GM12878 (cell line): ENCODE results near the gene IGLON5. TPM values are rescaled to one million over a fixed set of nuclear protein-coding genes. Genes with fewer than 3 reads are reported as not detected.

Experiments used
- ATAC-seq: fragments of 200-7000 bp; cut with Tn5 transposase; 3 replicates; pipeline ENCODE4 v1.9.1; 2020; ENCODE audit warnings: mild to moderate bottlenecking, moderate library complexity
- BruUV-seq: library from RNA; stranded (reverse); fragments of 400-500 nt; replicated peaks from 2 replicates; lab custom pipeline; 2021; lab: Mats Ljungman, UMichigan
- CTCF ChIA-PET: fragments of 300-600 bp; sonication (Branson Sonifier 250); formaldehyde crosslinking; extraction: SDS; loops from one replicate; lab custom pipeline; 2021; ENCODE audit warnings: inconsistent platforms; lab: Yijun Ruan, JAX
- POLR2A ChIA-PET: fragments of 350-600 bp; formaldehyde crosslinking; extraction: SDS; loops from one replicate; lab custom pipeline; 2021; ENCODE audit warnings: inconsistent platforms; lab: Charles Lee
- RAD21 ChIA-PET: fragments of 300-600 bp; sonication (Branson Sonifier 250); formaldehyde crosslinking; loops from one replicate; lab custom pipeline; 2023; ENCODE audit warnings: antibody characterized with exemption; ENCODE audit not compliant: unreplicated experiment; lab: Charles Lee
- SMC1A ChIA-PET: fragments of 300-600 bp; sonication (Branson Sonifier 250); formaldehyde crosslinking; loops from one replicate; lab custom pipeline; 2023; ENCODE audit not compliant: unreplicated experiment, uncharacterized antibody; lab: Charles Lee
- DNase-seq: peaks from one replicate; pipeline ENCODE4 v3.0.0-alpha.2; 2011; ENCODE audit warnings: low read depth, low spot score
- FAIRE-seq: peaks from 3 replicates; lab custom pipeline; 2011; peaks lifted over from hg19 to GRCh38; lab: Jason Lieb, UNC
- H2AFZ ChIP-seq: 2 replicates; pipeline ENCODE4 v1.6.0; 2011; ENCODE audit warnings: low read depth, low read length, control low read depth; ENCODE audit not compliant: control insufficient read depth
- H3K27ac ChIP-seq: 2 replicates; pipeline ENCODE4 v1.5.1; 2011; ENCODE audit warnings: control low read depth; ENCODE audit not compliant: control insufficient read depth, insufficient read depth
- H3K27me3 ChIP-seq, 2 experiments: replicated peaks in 1 of 2; 2 replicates each; pipeline versions ENCODE4 v1.6.0 to v1.6.1; 2011; ENCODE audit warnings: low read length in 1 of 2; ENCODE audit not compliant: control insufficient read depth in 2 of 2, insufficient read depth in 2 of 2
- H3K36me3 ChIP-seq, 2 experiments: 2 replicates each; pipeline ENCODE4 v1.5.1; 2011; ENCODE audit warnings: low read length in 1 of 2; ENCODE audit not compliant: control insufficient read depth in 2 of 2, insufficient read depth in 2 of 2
- H3K4me1 ChIP-seq: 2 replicates; pipeline ENCODE4 v1.6.1; 2011; ENCODE audit warnings: mild to moderate bottlenecking, low read length, moderate library complexity, mixed read lengths; ENCODE audit not compliant: control insufficient read depth, insufficient read depth
- H3K4me2 ChIP-seq: 2 replicates; pipeline ENCODE4 v1.6.0; 2011; ENCODE audit warnings: control low read depth; ENCODE audit not compliant: control insufficient read depth, insufficient read depth
- H3K4me3 ChIP-seq: fragments of 200-600 bp; sonication (generic); 2 replicates; pipeline ENCODE4 v1.5.1; 2016
- H3K79me2 ChIP-seq: 2 replicates; pipeline ENCODE4 v1.6.0; 2011; ENCODE audit warnings: low read length; ENCODE audit not compliant: control insufficient read depth, insufficient read depth
- H3K9ac ChIP-seq: 2 replicates; pipeline ENCODE4 v1.8.0; 2011; ENCODE audit warnings: low read length, control low read depth, mixed read lengths; ENCODE audit not compliant: control insufficient read depth, insufficient read depth
- H3K9me3 ChIP-seq: replicated peaks from 3 replicates; pipeline ENCODE4 v1.5.1; 2011; ENCODE audit warnings: mild to moderate bottlenecking, low read length; ENCODE audit not compliant: control insufficient read depth, insufficient read depth
- H4K20me1 ChIP-seq: 2 replicates; pipeline ENCODE4 v1.6.0; 2011; ENCODE audit not compliant: control insufficient read depth, insufficient read depth
- BHLHE40 ChIP-seq, 2 experiments: fragments of 450-650 bp in 1 of 2; IDR thresholded peaks; 2 replicates each; pipeline ENCODE4 v1.6.1; 2011 to 2017; ENCODE audit warnings: low read depth in 2 of 2, borderline replicate concordance in 1 of 2, improper control_type of control experiment in 1 of 2, low read length in 1 of 2, mild to moderate bottlenecking in 1 of 2
- KLF5 ChIP-seq: fragments of 450-650 bp; IDR thresholded peaks from 2 replicates; pipeline ENCODE4 v1.6.1; 2014; ENCODE audit warnings: mild to moderate bottlenecking; ENCODE audit not compliant: partially characterized antibody
- MYC ChIP-seq: IDR thresholded peaks from 2 replicates; pipeline ENCODE4 v1.6.1; 2011; ENCODE audit warnings: mild to moderate bottlenecking, low read length, moderate library complexity, inconsistent platforms; ENCODE audit not compliant: insufficient read depth, insufficient replicate concordance, insufficient read length, severe bottlenecking
- NKRF ChIP-seq: fragments of 450-650 bp; conservative IDR thresholded peaks from 2 replicates; pipeline ENCODE4 v1.6.1; 2017; ENCODE audit warnings: mild to moderate bottlenecking, moderate library complexity
- NR2F1 ChIP-seq: fragments of 450-650 bp; conservative IDR thresholded peaks from 2 replicates; pipeline ENCODE4 v1.6.1; 2017; ENCODE audit warnings: mild to moderate bottlenecking
- POLR2A ChIP-seq: IDR thresholded peaks from 2 replicates; pipeline ENCODE4 v1.6.1; 2011; ENCODE audit warnings: low read depth, mild to moderate bottlenecking, low read length
- RAD21 ChIP-seq: IDR thresholded peaks from 2 replicates; pipeline ENCODE4 v1.6.1; 2011; ENCODE audit warnings: mild to moderate bottlenecking, low read depth, low read length, moderate library complexity; ENCODE audit not compliant: insufficient read depth
- SIN3A ChIP-seq: IDR thresholded peaks from 2 replicates; pipeline ENCODE4 v1.6.1; 2012; ENCODE audit warnings: low read depth, low read length, improper control_type of control experiment
- SKIL ChIP-seq: fragments of 450-650 bp; IDR thresholded peaks from 2 replicates; pipeline ENCODE4 v1.6.1; 2017; ENCODE audit warnings: mild to moderate bottlenecking, low read depth, inconsistent platforms; ENCODE audit not compliant: poor library complexity, severe bottlenecking
- SMARCA5 ChIP-seq: fragments of 450-650 bp; IDR thresholded peaks from 2 replicates; pipeline ENCODE4 v1.6.1; 2017; ENCODE audit warnings: mild to moderate bottlenecking
- SMC3 ChIP-seq: IDR thresholded peaks from 2 replicates; pipeline ENCODE4 v1.6.1; 2011; ENCODE audit warnings: low read length, improper control_type of control experiment, borderline replicate concordance
- USF2 ChIP-seq: IDR thresholded peaks from 2 replicates; pipeline ENCODE4 v1.6.1; 2011; ENCODE audit warnings: low read depth, low read length, improper control_type of control experiment, borderline replicate concordance
- ZBED1 ChIP-seq: IDR thresholded peaks from 2 replicates; pipeline ENCODE4 v1.6.1; 2016; ENCODE audit warnings: borderline replicate concordance
- ZNF687 ChIP-seq: fragments of 450-650 bp; IDR thresholded peaks from 2 replicates; pipeline ENCODE4 v1.6.1; 2017; ENCODE audit warnings: mild to moderate bottlenecking, moderate library complexity
- WGBS: methylation state at CpG from one replicate; pipeline ENCODE4 v1.1.6; 2016; ENCODE audit warnings: low lambda C conversion rate; ENCODE audit not compliant: insufficient replicate concordance, insufficient coverage; ENCODE audit errors: missing lambda C conversion rate; 5-methylcytosine and 5-hydroxymethylcytosine counted together
- in situ Hi-C: fragments of 300-500 bp; cut with MboI; formaldehyde crosslinking; loops from 9 replicates; pipeline ENCODE4 v1.14.3; 2018; ENCODE audit warnings: mixed read lengths
- intact Hi-C: fragments of 100-400 bp; cut with micrococcal nuclease; formaldehyde crosslinking; loops from one replicate; pipeline ENCODE4 v1.14.2; 2022; ENCODE audit not compliant: unreplicated experiment
- polyA plus RNA-seq, 11 experiments: library from polyadenylated mRNA; depleted of rRNA in 4 of 11; unstranded in 6 of 11; stranded (reverse) in 5 of 11; fragments of >200 nt; fragmentation: Nextera tagmentation in 4 of 11; fragmentation: Illumina TruSeq in 1 of 11; extraction: Ambion mirVana in 4 of 11; extraction: Trizol in 1 of 11; gene quantifications; 1 replicate in 1 of 11; 2 replicates in 10 of 11; pipeline versions ENCODE4 v1.2.1 to v1.2.3, GENCODE V29; 2011 to 2016; ENCODE audit warnings: inconsistent platforms in 2 of 11, missing spikeins in 2 of 11, low read depth in 1 of 11
- total RNA-seq, 4 experiments: library from RNA; depleted of rRNA in 3 of 4; stranded (reverse); fragments of >200 nt in 3 of 4; fragmentation: Illumina TruSeq in 1 of 4; extraction: Trizol in 1 of 4; gene quantifications; 2 replicates each; pipeline versions ENCODE4 v1.2.1 to v1.2.3, GENCODE V29; 2013 to 2021

Gene IGLON5
- total and polyA plus RNA-seq, 10 of the 15 experiments (the other 5 are each of a cell fraction or from before 2014, with no cell fraction given): not detected

GRCh38 chr19:51365965-51366388 lies 54.5 kb downstream of the IGLON5 start, which contains the start of gene ETFB:
Gene ETFB, minus strand, starts transcription at chr19:51366388. Its CDS starts 62 bp downstream, at chr19:51366326.
- RAD21 ChIA-PET: interaction anchor here (0.8 to 2.2 kb wide), 4 partner anchors 12 to 51 kb away, joined by 4 to 23 read pairs (median 8); partner anchors contain the start of gene SIGLEC10
- H4K20me1 ChIP-seq: no peaks in the 10 kb centered on the region
- SMC1A ChIA-PET: interaction anchor here (0.9 to 1.4 kb wide), 5 partner anchors 14 to 42 kb away, joined by 3 to 9 read pairs (median 4); no protein-coding TSS in a partner anchor
- H3K4me1 ChIP-seq: peaks cover 9% of the 10 kb centered on the region
- H3K9ac ChIP-seq: peak within 1 kb of the TSS; percentile 92
- TSS peak; percentile 92 for BruUV-seq
- intact Hi-C loops (loop anchor here (2.0 kb wide), 1 partner anchor 27 kb away; no protein-coding TSS in a partner anchor), in situ Hi-C loops (loop anchor here (10.0 to 25.0 kb wide), 2 partner anchors 551 to 1029 kb away; partner anchors contain the start of gene KCNC3)
- POLR2A ChIA-PET: interaction anchor here (0.9 to 2.5 kb wide), 6 partner anchors 10 to 338 kb away, joined by 3 to 26 read pairs (median 3); no protein-coding TSS in a partner anchor
- peak within 1 kb of the TSS; percentile 76 for H2AFZ ChIP-seq
- FAIRE-seq: peak; percentile 56
- no peaks in the 10 kb centered on the region for H3K27me3 ChIP-seq
- CTCF ChIA-PET: interaction anchor here (0.9 to 1.6 kb wide), 7 partner anchors 23 to 42 kb away, joined by 3 to 15 read pairs (median 6); no protein-coding TSS in a partner anchor
- peak within 1 kb of the TSS; percentile 92 for H3K27ac ChIP-seq
- H3K79me2 ChIP-seq: peaks cover 18% of the 10 kb centered on the region
- no peak for ATAC-seq
- H3K4me3 ChIP-seq: peak within 1 kb of the TSS; percentile 85
- H3K4me2 ChIP-seq: peak within 1 kb of the TSS; percentile 94
- no peak for DNase-seq
- H3K9me3 ChIP-seq: no peaks in the 10 kb centered on the region
- WGBS: under 1% methylated on average over 26 of the region's 27 CpGs
- H3K36me3 ChIP-seq: no peaks in the 10 kb centered on the region
- TF ChIP-seq RAD21: no peak
- peak; percentile 24 for TF ChIP-seq SKIL
- TF ChIP-seq ZBED1: no peak
- TF ChIP-seq BHLHE40 (IDR thresholded peaks at IDR 0.05; ENCODE audit: borderline replicate concordance in 1 of 2, low read depth in 2 of 2, low read length in 1 of 2): peak in 1 of 2 experiments; percentile 69; a peak in 1 of 4 replicates
- TF ChIP-seq POLR2A: peak; percentile 89
- TF ChIP-seq SIN3A: no peak; the same call in 1 of the 2 replicates
- peak; percentile 58; the same call in 1 of the 2 replicates for TF ChIP-seq SMARCA5
- TF ChIP-seq KLF5: no peak
- peak; percentile 84; the same call in 1 of the 2 replicates for TF ChIP-seq NR2F1
- TF ChIP-seq SMC3: no peak
- TF ChIP-seq ZNF687: peak; percentile 24; the same call in 1 of the 2 replicates
- no peak for TF ChIP-seq MYC
- peak; percentile 44; the same call in 1 of the 2 replicates for TF ChIP-seq NKRF
- no peak for TF ChIP-seq USF2
